ENCODE results near the gene R3HDM1. TPM values are rescaled to one million over a fixed set of nuclear protein-coding genes. Genes with fewer than 3 reads are reported as not detected.
"Not testable (repeated sequence)": the region's sequence is repeated elsewhere in the genome, so short reads cannot be mapped to it uniquely, and the experiment has no call there.

The R3HDM1 gene
- polyA plus RNA-seq, 3 donors from 2014 or later: 6.1 to 25.2 (median 9.1) TPM

DNA sequence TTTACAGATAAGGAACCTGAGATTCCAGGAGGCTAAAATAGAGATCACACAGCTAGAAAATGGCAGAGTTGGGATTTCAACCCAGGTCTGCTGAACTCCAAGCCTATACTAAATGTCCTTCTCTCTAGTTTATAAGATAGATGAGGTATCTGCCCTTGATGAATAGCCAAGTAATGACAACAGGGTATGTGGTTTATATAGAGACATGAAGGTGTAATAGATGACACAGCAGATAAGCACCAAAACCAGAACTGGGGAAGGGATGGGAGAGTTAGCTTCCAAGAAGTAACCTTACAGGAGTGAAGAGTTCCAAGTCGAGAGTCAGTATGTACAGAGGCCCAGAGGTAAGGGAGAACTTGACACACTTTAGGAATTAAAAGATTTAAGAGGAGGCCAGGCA lies 105.7 kb downstream of the R3HDM1 start:
- H3K27ac Mint-ChIP-seq: peak overlapping the region in 1 of 6 donors; percentile 11
- no peak overlapping the region for H3K4me3 Mint-ChIP-seq
- H3K27me3 Mint-ChIP-seq (ENCODE audit: low read depth in 3 of 3): peaks cover 0 to 3% (median 2%) of the 10 kb centered on the region in 3 donors
- DNase-seq: no peak
- no peaks in the 10 kb centered on the region for H3K9me3 Mint-ChIP-seq
- H3K36me3 Mint-ChIP-seq: peaks cover 34 to 46% (median 45%) of the 10 kb centered on the region in 3 donors
- no peaks in the 10 kb centered on the region for H3K4me1 Mint-ChIP-seq

DNA sequence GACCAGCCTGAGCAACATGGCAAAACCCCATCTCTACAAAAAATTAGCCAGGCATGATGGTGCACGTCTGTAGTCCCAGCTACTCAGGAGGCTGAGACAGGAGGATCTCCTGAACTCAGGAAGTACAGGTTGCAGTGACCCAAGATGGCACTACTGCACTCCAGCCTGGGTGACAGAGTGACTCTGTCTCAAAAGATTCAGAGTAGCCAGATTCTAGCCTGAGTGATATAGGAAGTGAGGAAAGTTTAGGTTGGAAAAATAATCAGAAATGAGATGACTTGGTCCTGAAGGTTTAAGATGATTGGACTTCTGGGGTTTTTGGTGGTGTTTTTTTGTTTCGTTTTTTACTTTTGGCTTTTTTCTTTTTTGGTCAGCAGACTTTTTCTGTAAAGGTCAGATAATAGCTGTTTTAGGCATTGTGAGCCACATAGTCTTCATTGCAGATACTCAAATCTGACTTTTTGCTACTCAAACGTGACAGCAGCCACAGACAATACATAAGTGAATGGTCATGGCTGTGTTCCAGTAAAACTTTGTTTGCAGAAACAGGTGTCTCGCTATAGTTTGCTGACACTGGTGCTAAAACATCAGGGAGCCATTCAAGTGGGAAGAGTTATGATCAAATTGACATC lies 106.3 kb downstream of the R3HDM1 start:
- Mint-ChIP-seq H3K4me1 (no peaks in the 10 kb centered on the region), H3K9me3 (no peaks in the 10 kb centered on the region), H3K4me3 (no peak overlapping the region), H3K36me3 (peaks cover 34 to 47% (median 45%) of the 10 kb centered on the region in 3 donors), H3K27me3 (ENCODE audit: low read depth in 3 of 3) (peaks cover 0 to 3% (median 2%) of the 10 kb centered on the region in 3 donors), H3K27ac (peak overlapping the region in 2 of 6 donors; percentile 16 to 51)
- no peak for DNase-seq

DNA sequence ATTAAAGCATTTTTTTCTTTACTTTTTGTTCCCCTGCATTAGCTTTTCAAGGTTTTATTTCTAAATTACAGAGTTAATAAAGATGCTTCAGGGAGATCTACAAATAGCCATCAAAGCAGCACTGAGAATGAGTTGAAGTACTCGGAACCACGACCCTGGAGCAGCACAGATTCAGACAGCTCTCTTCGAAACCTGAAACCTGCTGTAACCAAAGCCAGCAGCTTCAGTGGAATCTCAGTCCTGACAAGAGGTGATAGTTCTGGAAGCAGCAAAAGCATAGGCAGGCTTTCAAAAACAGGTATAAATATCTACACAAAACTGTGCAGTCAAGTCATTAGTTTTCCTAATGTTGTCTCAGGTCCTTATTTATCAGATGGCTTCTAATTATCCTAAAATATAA lies 107.5 kb downstream of the R3HDM1 start:
- Mint-ChIP-seq H3K4me3 (no peak overlapping the region), H3K36me3 (peaks cover 29 to 49% (median 42%) of the 10 kb centered on the region in 3 donors), H3K27ac (no peak overlapping the region), H3K9me3 (no peaks in the 10 kb centered on the region), H3K4me1 (no peaks in the 10 kb centered on the region), H3K27me3 (ENCODE audit: low read depth in 3 of 3) (peaks cover 2 to 3% (median 2%) of the 10 kb centered on the region in 3 donors)
- DNase-seq: no peak

DNA sequence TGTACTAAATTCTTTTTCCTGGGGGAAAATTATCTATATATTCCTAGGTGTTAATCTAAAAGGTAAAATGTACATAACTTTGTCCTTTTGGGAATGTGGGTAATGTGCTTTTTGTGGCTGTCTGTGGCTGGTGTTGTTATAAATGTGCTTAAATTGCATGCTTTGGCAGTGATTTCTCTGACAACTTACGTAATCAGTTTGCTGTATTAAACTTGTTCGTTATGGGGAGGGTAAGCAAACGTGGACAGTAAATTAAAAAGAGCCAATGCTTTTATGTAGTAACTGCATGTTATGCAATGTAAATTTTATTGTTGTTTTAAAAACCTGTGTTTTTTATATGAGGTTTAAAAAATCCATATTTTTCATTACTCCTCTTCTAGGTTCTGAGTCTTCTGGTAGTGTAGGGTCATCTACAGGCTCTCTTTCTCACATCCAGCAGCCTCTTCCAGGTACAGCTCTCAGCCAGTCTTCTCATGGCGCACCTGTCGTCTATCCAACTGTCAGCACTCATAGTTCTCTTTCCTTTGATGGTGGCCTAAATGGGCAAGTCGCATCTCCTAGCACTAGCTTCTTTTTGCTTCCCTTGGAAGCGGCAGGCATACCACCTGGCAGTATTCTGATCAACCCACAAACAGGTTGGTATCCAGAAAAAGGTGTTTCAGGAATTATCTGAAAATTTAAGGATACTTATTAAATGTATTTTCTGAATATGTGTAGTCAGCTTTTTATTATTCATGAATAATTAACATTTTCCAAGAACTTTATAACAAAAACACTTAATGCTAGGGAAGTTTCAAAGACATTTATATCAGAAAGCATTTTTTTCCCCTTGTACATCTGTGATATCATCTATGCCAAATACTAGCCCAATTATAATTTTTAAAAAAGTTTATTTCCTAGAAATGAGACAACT lies 110.1 kb downstream of the R3HDM1 start:
- H3K36me3 Mint-ChIP-seq: peaks cover 27 to 51% (median 40%) of the 10 kb centered on the region in 3 donors
- no peak overlapping the region for H3K27ac Mint-ChIP-seq
- no peak overlapping the region for H3K4me3 Mint-ChIP-seq
- no peaks in the 10 kb centered on the region for H3K4me1 Mint-ChIP-seq
- DNase-seq: no peak
- no peaks in the 10 kb centered on the region for H3K9me3 Mint-ChIP-seq
- peaks cover 2 to 5% (median 2%) of the 10 kb centered on the region in 3 donors for H3K27me3 Mint-ChIP-seq (ENCODE audit: low read depth in 3 of 3)

DNA sequence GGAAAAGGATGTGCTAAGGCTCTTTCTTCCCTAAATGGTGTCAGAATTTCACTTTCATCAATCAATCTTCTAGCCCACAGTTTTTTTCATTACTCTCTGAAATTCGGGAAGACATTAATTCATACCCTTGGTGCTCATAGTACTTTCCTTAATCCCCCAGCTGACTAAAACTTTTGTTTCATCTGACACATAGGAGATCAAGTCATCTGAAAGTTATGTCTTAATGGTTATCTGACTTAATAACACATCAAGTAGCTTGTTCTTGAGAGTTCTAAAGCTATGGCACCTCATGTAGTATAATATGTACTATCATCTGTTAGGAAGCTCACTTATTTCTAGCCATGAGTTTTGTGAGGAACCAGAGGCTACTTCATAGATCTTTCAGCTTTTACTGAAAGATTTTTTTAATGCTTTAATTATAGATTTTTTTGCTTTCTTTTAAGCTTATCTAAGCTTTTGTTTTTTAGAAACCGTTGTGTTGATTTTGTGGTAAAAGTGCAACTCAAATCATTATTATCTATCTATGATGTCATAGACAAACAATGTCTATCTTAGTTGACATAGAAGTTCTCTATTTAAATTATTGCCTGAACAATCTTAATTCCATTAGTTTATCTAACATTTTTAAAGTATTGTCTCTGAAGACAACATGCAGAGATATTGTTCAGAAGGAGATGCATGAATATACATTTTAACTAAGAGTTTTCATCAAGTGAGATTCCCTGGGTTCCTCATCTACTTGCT lies 116.7 kb downstream of the R3HDM1 start:
- Mint-ChIP-seq H3K36me3 (peaks cover 19 to 47% (median 47%) of the 10 kb centered on the region in 3 donors), H3K4me1 (no peaks in the 10 kb centered on the region), H3K27me3 (ENCODE audit: low read depth in 3 of 3) (peaks cover 0 to 2% (median 2%) of the 10 kb centered on the region in 3 donors), H3K9me3 (no peaks in the 10 kb centered on the region), H3K27ac (peak overlapping the region in 1 of 6 donors; percentile 8), H3K4me3 (no peak overlapping the region)
- no peak for DNase-seq

DNA sequence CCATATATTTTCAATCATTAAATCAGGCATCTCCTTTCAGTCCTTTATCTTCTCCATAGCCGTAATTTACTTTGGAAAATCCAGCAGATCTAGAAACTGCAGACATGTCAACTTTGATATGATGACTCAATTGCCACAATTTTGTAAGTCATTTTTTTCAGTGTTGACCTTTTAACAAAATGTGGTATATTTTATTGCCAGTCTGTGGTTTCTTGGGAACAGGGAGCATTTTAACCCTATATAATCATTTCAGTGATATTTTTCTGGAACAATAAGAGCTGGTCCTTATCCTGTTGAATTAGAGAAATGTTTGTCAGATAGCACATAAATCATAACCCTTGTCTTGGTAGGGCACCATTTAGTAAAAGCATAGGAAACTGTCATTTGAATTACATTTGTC lies 119.4 kb downstream of the R3HDM1 start:
- no peak for DNase-seq
- no peaks in the 10 kb centered on the region for H3K4me1 Mint-ChIP-seq
- peaks cover 27 to 57% (median 47%) of the 10 kb centered on the region in 3 donors for H3K36me3 Mint-ChIP-seq
- no peaks in the 10 kb centered on the region for H3K9me3 Mint-ChIP-seq
- no peak overlapping the region for H3K27ac Mint-ChIP-seq
- H3K27me3 Mint-ChIP-seq (ENCODE audit: low read depth in 3 of 3): no peaks in the 10 kb centered on the region
- no peak overlapping the region for H3K4me3 Mint-ChIP-seq

DNA sequence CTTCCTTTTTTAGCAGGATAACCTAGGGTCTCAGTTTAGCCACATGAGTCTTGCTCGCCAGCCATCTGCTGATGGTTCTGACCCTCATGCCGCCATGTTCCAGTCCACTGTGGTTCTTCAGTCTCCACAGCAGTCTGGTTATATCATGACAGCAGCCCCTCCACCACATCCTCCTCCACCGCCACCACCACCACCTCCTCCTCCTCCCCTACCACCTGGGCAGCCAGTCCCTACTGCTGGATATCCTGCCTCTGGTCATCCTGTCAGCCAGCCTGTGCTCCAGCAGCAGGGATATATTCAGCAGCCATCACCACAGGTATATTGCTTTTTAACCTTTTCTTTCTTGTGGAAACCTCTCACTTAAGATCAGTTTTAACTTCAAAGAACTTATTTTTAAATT lies 120.4 kb downstream of the R3HDM1 start:
- no peaks in the 10 kb centered on the region for H3K9me3 Mint-ChIP-seq
- H3K27me3 Mint-ChIP-seq (ENCODE audit: low read depth in 3 of 3): no peaks in the 10 kb centered on the region
- H3K27ac Mint-ChIP-seq: no peak overlapping the region
- H3K4me1 Mint-ChIP-seq: no peaks in the 10 kb centered on the region
- DNase-seq: no peak
- H3K4me3 Mint-ChIP-seq: no peak overlapping the region
- H3K36me3 Mint-ChIP-seq: peaks cover 26 to 61% (median 50%) of the 10 kb centered on the region in 3 donors

DNA sequence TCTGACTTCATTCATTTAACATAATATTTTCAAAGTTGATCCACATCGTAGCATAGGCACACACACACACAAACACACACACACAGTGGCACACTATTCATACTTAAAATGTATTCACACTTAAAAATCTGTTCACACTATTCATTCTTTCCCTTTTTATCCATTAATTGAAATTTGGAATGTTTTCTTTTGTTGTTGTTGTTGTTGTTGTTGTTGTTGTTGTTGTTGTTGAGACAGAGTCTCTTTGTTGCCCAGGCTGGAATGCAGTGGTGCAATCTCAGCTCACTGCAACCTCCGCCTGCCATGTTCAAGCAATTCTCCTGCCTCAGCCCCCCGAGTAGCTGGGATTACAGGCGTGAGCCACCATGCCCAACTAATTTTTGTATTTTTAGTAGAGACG lies 123.0 kb downstream of the R3HDM1 start:
- Mint-ChIP-seq H3K4me1 (peaks cover 6 to 12% of the 10 kb centered on the region in 2 donors), H3K36me3 (peaks cover 20 to 51% (median 50%) of the 10 kb centered on the region in 3 donors)
- not testable (repeated sequence) for DNase-seq; H3K27ac Mint-ChIP-seq; H3K4me3 Mint-ChIP-seq; H3K27me3 Mint-ChIP-seq (ENCODE audit: low read depth in 3 of 3); H3K9me3 Mint-ChIP-seq

DNA sequence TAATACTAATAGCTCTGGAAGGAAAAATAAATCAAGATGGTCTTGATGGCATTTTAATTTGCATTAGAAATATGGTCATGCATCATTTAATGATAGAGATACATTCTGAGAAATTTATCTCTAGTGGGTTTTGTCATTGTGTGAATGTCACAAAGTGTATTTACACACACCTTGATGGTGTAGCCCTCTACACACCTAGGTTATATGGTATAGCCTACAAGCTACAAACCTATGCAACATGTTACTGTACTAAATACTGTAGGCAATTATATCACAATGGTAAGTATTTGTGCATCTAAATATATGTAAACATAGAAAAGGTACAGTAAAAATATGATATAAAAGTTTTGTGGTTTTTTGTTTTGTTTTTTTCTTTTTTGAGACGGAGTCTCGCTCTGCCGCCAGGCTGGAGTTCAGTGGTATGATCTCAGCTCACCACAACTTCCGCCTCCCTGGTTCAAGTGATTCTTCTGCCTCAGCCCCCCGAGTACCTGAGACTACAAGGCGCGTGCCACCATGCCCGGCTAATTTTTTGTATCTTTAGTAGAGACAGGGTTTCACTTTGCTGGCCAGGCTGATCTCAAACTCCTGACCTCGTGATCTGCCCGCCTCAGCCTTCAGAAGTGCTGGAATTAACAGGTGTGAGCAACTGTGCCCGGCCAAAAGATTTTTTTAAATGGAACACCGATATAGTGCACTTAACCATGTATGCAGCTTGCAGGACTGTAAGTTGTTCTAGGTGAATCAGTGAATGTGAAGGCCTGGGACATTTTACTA lies 126.7 kb downstream of the R3HDM1 start:
- Mint-ChIP-seq H3K27me3 (ENCODE audit: low read depth in 3 of 3) (peaks cover 0 to 2% (median 0%) of the 10 kb centered on the region in 3 donors), H3K4me3 (peak overlapping the region; percentile 54 to 74 (median 70)), H3K9me3 (no peaks in the 10 kb centered on the region), H3K4me1 (peaks cover 6 to 12% of the 10 kb centered on the region in 2 donors), H3K27ac (peak overlapping the region in 4 of 6 donors; percentile 40 to 73 (median 52)), H3K36me3 (peaks cover 29 to 46% (median 40%) of the 10 kb centered on the region in 3 donors)
- peak; percentile 14 to 23 (median 15) for DNase-seq

DNA sequence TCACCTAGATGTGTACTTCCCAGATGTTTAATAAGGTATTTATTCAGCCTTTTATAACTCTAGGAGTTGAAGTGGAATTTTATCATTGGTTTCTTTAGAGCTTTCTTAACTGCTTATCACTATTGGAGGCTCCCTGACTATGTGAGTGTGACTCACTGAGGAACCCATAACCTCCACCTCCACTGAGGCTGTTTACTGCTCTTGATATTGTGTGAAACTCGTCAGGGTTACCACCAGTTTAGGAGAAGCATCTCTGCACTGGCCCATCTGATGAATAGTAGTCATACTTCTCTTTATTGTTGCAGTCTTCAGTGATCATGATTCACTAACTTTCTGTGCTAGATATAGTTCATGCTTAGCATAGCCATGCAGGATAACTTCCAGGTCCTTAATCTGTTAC lies 130.8 kb downstream of the R3HDM1 start:
- no peak for DNase-seq
- Mint-ChIP-seq H3K36me3 (peaks cover 15 to 39% (median 32%) of the 10 kb centered on the region in 3 donors), H3K4me1 (peaks cover 6 to 12% of the 10 kb centered on the region in 2 donors), H3K9me3 (no peaks in the 10 kb centered on the region), H3K4me3 (no peak overlapping the region), H3K27ac (no peak overlapping the region), H3K27me3 (ENCODE audit: low read depth in 3 of 3) (peaks cover 0 to 2% (median 0%) of the 10 kb centered on the region in 3 donors)

DNA sequence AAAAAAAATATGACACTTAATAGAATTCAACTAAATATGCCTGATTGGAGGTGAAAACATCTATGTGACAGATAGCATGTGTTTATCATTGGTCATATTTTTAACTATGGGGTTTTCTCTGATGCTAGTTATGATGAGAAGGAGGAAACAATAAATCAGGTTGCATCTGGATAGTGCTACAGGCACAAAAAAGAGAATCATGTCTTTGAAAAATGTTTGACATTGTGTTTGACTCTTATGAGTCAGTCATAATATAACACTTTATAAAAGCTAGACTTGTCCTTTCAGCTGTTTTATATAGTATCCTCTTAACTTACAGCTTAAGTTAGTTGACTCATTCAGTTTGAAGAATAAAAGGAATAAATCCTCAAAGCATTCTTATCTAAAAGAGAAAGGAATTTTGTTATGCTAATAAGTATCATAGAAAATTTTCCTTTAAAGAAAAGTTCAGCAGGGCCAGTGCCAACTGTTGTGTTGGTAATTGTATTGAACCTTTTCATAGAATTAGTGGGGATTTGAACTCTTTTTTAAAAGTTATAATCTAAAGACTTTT lies 131.9 kb downstream of the R3HDM1 start:
- H3K4me1 Mint-ChIP-seq: peaks cover 2% of the 10 kb centered on the region in 2 donors
- no peaks in the 10 kb centered on the region for H3K9me3 Mint-ChIP-seq
- no peaks in the 10 kb centered on the region for H3K27me3 Mint-ChIP-seq (ENCODE audit: low read depth in 3 of 3)
- no peak overlapping the region for H3K27ac Mint-ChIP-seq
- peaks cover 19 to 36% (median 30%) of the 10 kb centered on the region in 3 donors for H3K36me3 Mint-ChIP-seq
- H3K4me3 Mint-ChIP-seq: no peak overlapping the region
- no peak for DNase-seq

DNA sequence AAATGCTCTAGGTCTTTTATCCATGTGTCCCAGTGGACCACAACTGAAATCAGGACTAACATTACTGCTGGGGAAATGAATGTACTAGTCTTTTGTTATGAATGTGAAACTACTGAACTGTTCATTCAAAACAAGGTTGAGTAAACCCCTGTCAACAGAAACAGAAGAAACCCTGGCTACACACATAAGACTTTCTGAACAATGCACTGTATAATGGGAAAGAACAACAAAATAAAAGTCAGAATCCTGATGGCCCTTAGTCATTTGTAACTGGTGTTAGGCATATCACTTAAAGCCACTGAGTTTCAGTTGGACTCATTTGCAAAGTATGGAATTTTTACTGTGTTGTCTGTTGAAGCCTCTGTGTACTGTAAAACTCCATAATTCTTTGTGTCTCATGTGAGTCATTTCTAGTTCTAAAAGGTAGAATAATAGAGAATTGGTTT lies 133.4 kb downstream of the R3HDM1 start:
- Mint-ChIP-seq H3K36me3 (peaks cover 19 to 29% (median 27%) of the 10 kb centered on the region in 3 donors), H3K27ac (no peak overlapping the region), H3K9me3 (no peaks in the 10 kb centered on the region), H3K4me3 (no peak overlapping the region), H3K4me1 (no peaks in the 10 kb centered on the region), H3K27me3 (ENCODE audit: low read depth in 3 of 3) (no peaks in the 10 kb centered on the region)
- no peak for DNase-seq

DNA sequence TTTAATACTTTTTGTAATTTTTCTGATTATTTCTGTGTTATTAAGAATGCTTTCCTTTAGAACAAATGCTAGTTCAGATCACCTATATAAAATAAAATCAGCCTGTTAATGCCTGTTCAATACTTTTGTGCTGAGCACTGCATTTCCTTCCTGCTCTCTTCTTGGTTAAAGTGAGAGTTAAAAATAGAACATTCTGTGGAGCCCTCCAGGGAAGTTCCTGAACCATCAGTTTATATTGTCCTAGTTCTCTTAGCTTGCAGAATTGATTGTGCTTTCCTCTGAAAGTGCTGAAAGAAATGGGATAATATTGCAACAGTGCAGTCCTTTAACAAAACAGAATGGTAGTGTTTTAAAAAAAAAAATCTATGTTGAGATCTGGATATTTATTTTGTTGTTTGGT lies 135.8 kb downstream of the R3HDM1 start:
- Mint-ChIP-seq H3K9me3 (no peaks in the 10 kb centered on the region), H3K4me3 (no peak overlapping the region), H3K36me3 (peaks cover 12 to 27% (median 20%) of the 10 kb centered on the region in 3 donors), H3K27ac (no peak overlapping the region), H3K4me1 (no peaks in the 10 kb centered on the region), H3K27me3 (ENCODE audit: low read depth in 3 of 3) (peaks cover 0 to 2% (median 0%) of the 10 kb centered on the region in 3 donors)
- DNase-seq: no peak
